COLO668 (cell line): ENCODE measurements around the gene MYH11.

Experiments
- DNase-seq: peaks from one replicate; lab custom pipeline; 2025; ENCODE audit not compliant: unreplicated experiment; lab: John Stamatoyannopoulos, UW

The MYH11 gene

GRCh38 chr16:15779664-15780351 is 77.0 kb downstream of the MYH11 start:
- DNase-seq, result no peak

GRCh38 chr16:15778999-15779614 is 77.7 kb downstream of the MYH11 start:
- DNase-seq, result no peak

- no peak for DNase-seq
Observed at GRCh38 chr16:15778204-15778743, 78.6 kb downstream of the MYH11 start.

- peak; percentile 11 for DNase-seq
Observed at GRCh38 chr16:15777533-15778203, 79.2 kb downstream of the MYH11 start.

GRCh38 chr16:15776572-15776971 is 80.3 kb downstream of the MYH11 start:
- DNase-seq, result no peak

GRCh38 chr16:15775663-15776304 is 81.0 kb downstream of the MYH11 start:
- no peak for DNase-seq

- no peak for DNase-seq
Observed at GRCh38 chr16:15775209-15775608, 81.6 kb downstream of the MYH11 start.

- DNase-seq, result no peak
Observed at GRCh38 chr16:15773968-15774367, 82.9 kb downstream of the MYH11 start.

- DNase-seq, result no peak
Observed at GRCh38 chr16:15772579-15773293, 84.1 kb downstream of the MYH11 start.

- DNase-seq, result no peak
Observed at GRCh38 chr16:15771694-15772093, 85.1 kb downstream of the MYH11 start.

GRCh38 chr16:15770512-15770911 is 86.3 kb downstream of the MYH11 start:
- DNase-seq, result no peak

GRCh38 chr16:15770107-15770506 is 86.7 kb downstream of the MYH11 start:
- no peak for DNase-seq

- no peak for DNase-seq
Observed at GRCh38 chr16:15769239-15769638, 87.6 kb downstream of the MYH11 start.

GRCh38 chr16:15768201-15768600 is 88.6 kb downstream of the MYH11 start:
- DNase-seq, result no peak

GRCh38 chr16:15766918-15767317 is 89.9 kb downstream of the MYH11 start:
- DNase-seq, result no peak

GRCh38 chr16:15765880-15766279 is 90.9 kb downstream of the MYH11 start:
- peak; percentile 20 for DNase-seq

- DNase-seq, result no peak
Observed at GRCh38 chr16:15765116-15765515, 91.7 kb downstream of the MYH11 start.

- no peak for DNase-seq
Observed at GRCh38 chr16:15764112-15764511, 92.7 kb downstream of the MYH11 start.

- no peak for DNase-seq
Observed at GRCh38 chr16:15760129-15760528, 96.7 kb downstream of the MYH11 start.

GRCh38 chr16:15759070-15759469 is 97.8 kb downstream of the MYH11 start:
- no peak for DNase-seq
